Keratinocyte (primary cell): ENCODE measurements around the gene CDADC1. TPM values are rescaled to one million over a fixed set of nuclear protein-coding genes. Genes with fewer than 3 reads are reported as not detected.

Experiments
- DNase-seq: peaks from one replicate; pipeline ENCODE4 v3.0.0-alpha.2; 2011; ENCODE audit warnings: low read depth, missing footprints, low spot score
- FAIRE-seq: peaks from 2 replicates; lab custom pipeline; 2011; peaks lifted over from hg19 to GRCh38; lab: Jason Lieb, UNC
- H2AFZ ChIP-seq: 2 replicates; pipeline ENCODE4 v1.6.0; 2012; ENCODE audit warnings: low read length, control low read depth, inconsistent platforms; ENCODE audit not compliant: control insufficient read depth
- H3K27ac ChIP-seq: 2 replicates; pipeline ENCODE4 v1.5.1; 2011; ENCODE audit warnings: low read length; ENCODE audit not compliant: control insufficient read depth, insufficient read depth
- H3K27me3 ChIP-seq: 3 replicates; pipeline ENCODE4 v1.6.0; 2011; ENCODE audit warnings: low read length; ENCODE audit not compliant: control insufficient read depth, insufficient read depth; ENCODE audit errors: extremely low read depth
- H3K36me3 ChIP-seq, 2 experiments: 2 replicates in 1 of 2; 3 replicates in 1 of 2; pipeline ENCODE4 v1.5.1; 2011; ENCODE audit warnings: low read length in 2 of 2, mild to moderate bottlenecking in 1 of 2; ENCODE audit not compliant: control insufficient read depth in 2 of 2, insufficient read depth in 2 of 2; ENCODE audit errors: extremely low read depth in 1 of 2
- H3K4me1 ChIP-seq: 3 replicates; pipeline ENCODE4 v1.5.1; 2011; ENCODE audit warnings: low read length; ENCODE audit not compliant: control insufficient read depth, insufficient read depth; ENCODE audit errors: extremely low read depth
- H3K4me2 ChIP-seq: 3 replicates; pipeline ENCODE4 v1.6.0; 2011; ENCODE audit warnings: low read depth, low read length; ENCODE audit not compliant: control insufficient read depth, insufficient read depth; ENCODE audit errors: extremely low read depth
- H3K4me3 ChIP-seq, 3 experiments: fragments of 200-600 bp in 1 of 3; sonication (generic) in 1 of 3; 2 replicates in 2 of 3; 3 replicates in 1 of 3; pipeline ENCODE4 v1.5.1; 2011 to 2016; ENCODE audit warnings: low read length in 3 of 3, mild to moderate bottlenecking in 3 of 3, control low read depth in 2 of 3, inconsistent platforms in 1 of 3, low read depth in 1 of 3, mixed read lengths in 1 of 3, mixed run types in 1 of 3, moderate library complexity in 1 of 3; ENCODE audit not compliant: control insufficient read depth in 2 of 3, insufficient read depth in 2 of 3; ENCODE audit errors: extremely low read depth in 1 of 3
- H3K79me2 ChIP-seq: 2 replicates; pipeline ENCODE4 v1.6.0; 2012; ENCODE audit warnings: low read length; ENCODE audit not compliant: control insufficient read depth, insufficient read depth
- H3K9ac ChIP-seq: 3 replicates; pipeline ENCODE4 v1.6.0; 2011; ENCODE audit warnings: low read length; ENCODE audit not compliant: control insufficient read depth, insufficient read depth; ENCODE audit errors: extremely low read depth
- H3K9me1 ChIP-seq: 3 replicates; pipeline ENCODE4 v1.6.0; 2011; ENCODE audit warnings: low read length; ENCODE audit not compliant: control insufficient read depth, insufficient read depth; ENCODE audit errors: extremely low read depth
- H3K9me3 ChIP-seq: 2 replicates; pipeline ENCODE4 v1.5.1; 2012; ENCODE audit warnings: low read depth, low read length; ENCODE audit not compliant: control insufficient read depth
- H4K20me1 ChIP-seq: 3 replicates; pipeline ENCODE4 v1.6.0; 2011; ENCODE audit warnings: low read length; ENCODE audit not compliant: control insufficient read depth, insufficient read depth; ENCODE audit errors: extremely low read depth
- CTCF ChIP-seq, 3 experiments: IDR thresholded peaks in 1 of 3; conservative IDR thresholded peaks in 1 of 3; optimal IDR thresholded peaks in 1 of 3; 2 replicates in 2 of 3; 3 replicates in 1 of 3; pipeline versions ENCODE3 to v1.5.1; 2011; ENCODE audit warnings: low read length in 3 of 3, mild to moderate bottlenecking in 3 of 3, moderate library complexity in 2 of 3, control low read depth in 1 of 3, inconsistent platforms in 1 of 3; ENCODE audit not compliant: insufficient read depth in 2 of 3; ENCODE audit errors: extremely low read depth in 1 of 3
- EZH2 ChIP-seq: IDR thresholded peaks from one replicate; pipeline ENCODE4 v1.6.1; 2012; ENCODE audit warnings: inconsistent platforms, mild to moderate bottlenecking, low read length, moderate library complexity
- dilution Hi-C: fragments of 300-500 bp; cut with MboI; formaldehyde crosslinking; loops from one replicate; pipeline ENCODE4 v1.7.0; 2020; ENCODE audit warnings: low sequenced_read_pairs; ENCODE audit not compliant: extremely low pct_ligation_motif_present
- polyA plus RNA-seq, 5 experiments: library from polyadenylated mRNA; depleted of rRNA in 3 of 5; stranded (reverse) in 3 of 5; stranded (forward) in 1 of 5; unstranded in 1 of 5; fragments of >200 nt; gene quantifications; 1 replicate in 1 of 5; 2 replicates in 3 of 5; 3 replicates in 1 of 5; pipeline versions ENCODE4 v1.2.1 to v1.2.3, GENCODE V29; 2011 to 2012; ENCODE audit warnings: missing spikeins in 2 of 5, low read depth in 1 of 5, low replicate concordance in 1 of 5

Gene CDADC1
- polyA plus RNA-seq, 1 donor (not counting 4 experiments of a cell fraction or from before 2014, with no cell fraction given) = 3.8 TPM

- H3K27ac ChIP-seq = peak overlapping the region; percentile 70
- peaks cover 0 to 2% of the 10 kb centered on the region in 2 experiments for H3K36me3 ChIP-seq
- H3K4me1 ChIP-seq = peaks cover 14% of the 10 kb centered on the region
- peak overlapping the region; percentile 14 for H3K9ac ChIP-seq
- peak overlapping the region; percentile 43 for H3K4me2 ChIP-seq
- H2AFZ ChIP-seq = peak overlapping the region; percentile 93
- DNase-seq = no peak
- H3K27me3 ChIP-seq = no peaks in the 10 kb centered on the region
- no peaks in the 10 kb centered on the region for H3K79me2 ChIP-seq
- TF ChIP-seq EZH2 (no peak), CTCF (optimal IDR thresholded peaks at IDR 0.05 in 1 of 3, IDR thresholded peaks at IDR 0.05 in 1 of 3, conservative IDR thresholded peaks at IDR 0.05 in 1 of 3; ENCODE audit: extremely low read depth in 1 of 3, insufficient read depth in 2 of 3, low read length in 3 of 3) (no peak)
- dilution Hi-C loops = loop anchor here (25.0 kb wide), 1 partner anchor 123 kb away; the partner anchor contains the start of genes CAB39L and SETDB2
- no peak for FAIRE-seq
- no peaks in the 10 kb centered on the region for H3K9me3 ChIP-seq
- no peaks in the 10 kb centered on the region for H4K20me1 ChIP-seq
- H3K4me3 ChIP-seq = no peak overlapping the region
- no peaks in the 10 kb centered on the region for H3K9me1 ChIP-seq
Measured at GRCh38 chr13:49314344-49314882, 66.7 kb downstream of the CDADC1 start.

GRCh38 chr13:49315036-49315565, 67.4 kb downstream of the CDADC1 start:
- no peak overlapping the region for H3K9ac ChIP-seq
- no peaks in the 10 kb centered on the region for H3K9me3 ChIP-seq
- H3K27ac ChIP-seq = no peak overlapping the region
- no peaks in the 10 kb centered on the region for H3K27me3 ChIP-seq
- TF ChIP-seq EZH2 = no peak
- TF ChIP-seq CTCF (optimal IDR thresholded peaks at IDR 0.05 in 1 of 3, IDR thresholded peaks at IDR 0.05 in 1 of 3, conservative IDR thresholded peaks at IDR 0.05 in 1 of 3; ENCODE audit: extremely low read depth in 1 of 3, insufficient read depth in 2 of 3, low read length in 3 of 3) = no peak
- FAIRE-seq = no peak
- no peaks in the 10 kb centered on the region for H3K9me1 ChIP-seq
- H3K4me1 ChIP-seq = peaks cover 14% of the 10 kb centered on the region
- H3K4me3 ChIP-seq = no peak overlapping the region
- no peak overlapping the region for H2AFZ ChIP-seq
- dilution Hi-C loops = loop anchor here (25.0 kb wide), 1 partner anchor 122 kb away; the partner anchor contains the start of genes CAB39L and SETDB2
- no peaks in the 10 kb centered on the region for H3K79me2 ChIP-seq
- H3K36me3 ChIP-seq = peaks cover 0 to under 1% of the 10 kb centered on the region in 2 experiments
- DNase-seq = no peak
- no peak overlapping the region for H3K4me2 ChIP-seq
- no peaks in the 10 kb centered on the region for H4K20me1 ChIP-seq
